LNCAP (cell line): ENCODE measurements around the gene KRT85.

Experiments
- CTCF ChIP-seq: fragments of 450-650 bp; IDR thresholded peaks from 2 replicates; pipeline ENCODE4 v1.5.1; 2017; ENCODE audit warnings: mild to moderate bottlenecking

The KRT85 gene

GRCh38 chr12:52401526-52401925 is 34.2 kb upstream of the KRT85 start:
- no peak for TF ChIP-seq CTCF

GRCh38 chr12:52400906-52401305 is 33.6 kb upstream of the KRT85 start:
- TF ChIP-seq CTCF: no peak

GRCh38 chr12:52399756-52400155 is 32.5 kb upstream of the KRT85 start:
- no peak for TF ChIP-seq CTCF

GRCh38 chr12:52398176-52398575 is 30.9 kb upstream of the KRT85 start:
- TF ChIP-seq CTCF: no peak

- no peak for TF ChIP-seq CTCF
These were observed 29.4 kb upstream of the KRT85 start for GRCh38 chr12:52396656-52397055.

- TF ChIP-seq CTCF: peak; percentile 73
These were observed 28.6 kb upstream of the KRT85 start for GRCh38 chr12:52395761-52396434.

GRCh38 chr12:52394836-52395405 is 27.6 kb upstream of the KRT85 start:
- TF ChIP-seq CTCF: no peak
